G401 (cell line): Measurements from ENCODE around the gene TLL1. TPM values are rescaled to one million over a fixed set of nuclear protein-coding genes. Genes with fewer than 3 reads are reported as not detected.
A peak's percentile ranks its signal among the peaks of the same experiment; 100 is the strongest.

Experiments
- DNase-seq: peaks from one replicate; pipeline ENCODE4 v3.0.0-alpha.2; 2015; ENCODE audit warnings: low spot score
- in situ Hi-C: cut with HindIII; loops from 2 replicates; pipeline ENCODE4 v1.10.0; 2016; ENCODE audit warnings: low sequenced_read_pairs, mixed read lengths
- total RNA-seq: library from RNA; depleted of rRNA; stranded (reverse); fragments of >200 nt; shearing (Covaris generic); gene quantifications from 2 replicates; pipeline ENCODE4 v1.2.3, GENCODE V29; 2014

TLL1 gene
- total RNA-seq, 1 experiment from 2014 or later, result 1.4 TPM

DNA sequence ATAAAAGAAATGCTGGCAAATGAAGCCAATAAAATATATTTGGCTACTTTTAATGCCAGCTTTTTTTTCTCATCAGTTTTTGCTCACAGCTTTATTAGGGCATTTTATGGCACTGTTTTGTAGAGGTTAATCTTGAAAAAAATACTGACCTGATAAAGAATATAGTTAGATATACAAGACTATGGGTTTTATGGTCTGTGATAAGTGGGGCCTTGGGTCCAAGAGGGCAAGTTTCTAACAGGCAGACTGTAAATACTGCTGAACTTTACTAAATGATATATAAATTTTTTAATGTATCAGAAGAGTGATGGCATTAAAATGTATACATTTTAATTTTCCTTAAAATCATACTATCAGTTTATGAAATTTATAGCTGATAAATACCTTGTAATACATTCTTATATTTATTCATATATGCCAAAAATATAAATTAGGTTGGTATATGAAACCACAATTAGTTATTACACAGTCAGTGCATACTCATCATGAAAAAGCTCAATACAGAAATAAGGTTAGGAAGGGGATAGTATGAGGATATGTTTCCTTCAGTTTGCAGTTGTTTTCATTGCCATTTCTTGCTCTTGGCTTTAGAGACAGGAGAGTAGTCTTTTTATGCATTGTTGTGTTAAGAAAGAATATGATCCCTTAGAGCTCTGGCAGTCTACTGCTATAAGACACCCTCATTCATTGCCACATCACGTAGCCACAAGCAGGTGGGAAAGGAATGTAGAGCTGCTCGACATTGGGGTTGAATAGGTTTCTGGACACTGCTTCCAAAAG is 146.6 kb downstream of the TLL1 start:
- DNase-seq, result no peak
- in situ Hi-C loops, result no loop called here

GRCh38 chr4:166021617-166022016 is 148.6 kb downstream of the TLL1 start:
- DNase-seq, result peak; percentile 88
- in situ Hi-C loops, result no loop called here

DNA sequence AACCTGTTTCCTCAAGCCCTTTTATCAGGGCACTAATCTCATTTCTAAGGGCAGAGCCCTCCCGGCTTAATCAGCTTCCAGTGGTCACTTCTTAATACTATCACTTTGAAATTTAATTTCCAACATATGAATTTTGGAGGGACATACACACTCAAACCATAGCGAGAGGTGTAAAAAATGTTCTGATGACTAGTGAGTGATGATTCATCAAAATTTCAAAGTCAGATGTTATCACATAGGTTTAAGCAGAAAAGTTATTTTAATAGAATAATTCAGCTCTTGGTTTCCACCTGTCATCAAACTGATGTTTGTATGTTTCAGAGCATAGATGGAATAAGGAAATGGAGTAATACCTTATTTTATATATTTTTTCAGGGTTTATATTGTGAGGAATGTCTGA is 161.9 kb downstream of the TLL1 start:
- in situ Hi-C loops, result no loop called here
- DNase-seq, result no peak

DNA sequence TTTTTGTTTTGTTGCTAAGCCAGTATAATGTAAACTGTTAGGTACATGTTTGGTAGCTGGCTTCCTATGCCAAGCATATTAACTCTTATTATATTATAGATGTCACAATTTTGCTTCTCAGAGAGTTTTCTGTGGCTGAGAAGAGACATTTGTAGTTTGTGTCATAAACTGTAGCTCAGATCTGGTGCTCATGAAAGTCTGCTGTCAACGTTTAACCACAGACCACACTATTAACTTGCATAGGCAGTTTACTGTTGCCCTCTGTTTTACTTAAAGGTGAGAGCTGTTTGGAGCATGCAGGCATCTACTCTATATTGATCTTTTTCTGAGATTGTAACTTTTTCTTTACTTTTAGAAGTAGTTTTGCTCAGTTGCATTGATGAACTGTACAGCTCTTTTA is 166.8 kb downstream of the TLL1 start:
- no peak for DNase-seq
- in situ Hi-C loops, result no loop called here

DNA sequence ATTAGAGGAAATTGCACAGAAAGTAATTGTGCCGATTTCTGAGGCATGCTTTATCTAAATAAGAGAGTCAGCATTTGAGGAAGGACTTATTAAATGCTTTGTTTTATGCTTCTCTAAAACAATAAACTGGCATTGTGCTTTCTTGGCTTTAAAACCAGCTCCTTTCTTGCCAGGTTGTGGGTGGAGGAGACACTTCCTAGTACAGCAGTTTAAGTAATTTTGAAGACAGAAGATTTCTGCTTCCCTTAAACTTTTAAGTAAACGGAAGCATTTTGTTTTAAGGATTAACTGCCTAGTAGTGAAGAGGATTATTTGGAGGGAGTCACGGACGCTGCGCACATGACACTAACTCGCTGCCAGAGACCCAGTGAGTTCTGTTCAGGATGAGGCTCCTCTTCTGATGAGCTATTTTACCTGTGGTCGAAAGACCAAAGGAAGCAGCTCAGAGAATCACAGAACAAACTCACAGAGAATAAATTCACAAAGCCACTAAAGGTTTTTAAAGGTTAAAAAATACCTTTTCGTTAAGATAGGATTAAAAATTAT is 169.5 kb downstream of the TLL1 start:
- in situ Hi-C loops, result no loop called here
- DNase-seq, result peak; percentile 47

DNA sequence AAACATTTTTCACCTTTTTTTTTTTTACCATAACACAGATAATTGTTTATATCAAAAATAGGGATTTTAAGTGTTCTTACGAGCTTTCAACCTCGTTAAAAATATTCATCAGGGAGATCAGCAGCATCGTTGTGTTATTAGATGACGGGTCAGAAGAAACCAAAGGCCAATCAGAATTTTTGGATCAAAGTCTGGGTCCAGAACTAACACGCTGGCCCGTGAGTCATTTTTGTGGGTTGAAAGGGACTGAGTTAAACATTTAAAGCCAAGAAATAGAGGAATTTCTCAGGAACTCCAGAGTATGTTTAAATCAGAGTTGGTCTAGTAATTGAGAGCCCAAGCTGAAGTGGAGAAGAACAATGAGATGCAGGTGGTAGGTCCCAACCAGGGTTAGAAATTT is 170.8 kb downstream of the TLL1 start:
- in situ Hi-C loops, result no loop called here
- no peak for DNase-seq

DNA sequence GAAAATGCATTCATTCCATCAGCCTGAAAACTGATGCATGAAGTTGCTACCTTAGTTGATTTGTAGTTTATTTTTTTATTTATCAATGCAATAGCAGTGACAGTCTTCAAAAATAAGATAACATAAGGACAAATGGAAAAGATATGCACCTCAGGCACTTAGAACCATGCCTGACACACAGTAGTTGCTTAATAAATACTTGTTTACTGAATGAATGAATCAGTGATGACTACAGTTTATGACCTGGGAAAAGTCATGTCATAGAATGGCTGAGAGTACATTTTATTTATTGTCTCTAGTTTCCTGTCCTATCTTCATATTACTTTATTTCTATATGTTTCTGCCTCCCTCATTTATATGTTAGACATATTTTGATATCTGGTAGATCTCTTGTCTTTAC is 171.8 kb downstream of the TLL1 start:
- DNase-seq, result no peak
- in situ Hi-C loops, result no loop called here

GRCh38 chr4:166045457-166045856 is 172.4 kb downstream of the TLL1 start:
- in situ Hi-C loops, result no loop called here
- DNase-seq, result no peak

DNA sequence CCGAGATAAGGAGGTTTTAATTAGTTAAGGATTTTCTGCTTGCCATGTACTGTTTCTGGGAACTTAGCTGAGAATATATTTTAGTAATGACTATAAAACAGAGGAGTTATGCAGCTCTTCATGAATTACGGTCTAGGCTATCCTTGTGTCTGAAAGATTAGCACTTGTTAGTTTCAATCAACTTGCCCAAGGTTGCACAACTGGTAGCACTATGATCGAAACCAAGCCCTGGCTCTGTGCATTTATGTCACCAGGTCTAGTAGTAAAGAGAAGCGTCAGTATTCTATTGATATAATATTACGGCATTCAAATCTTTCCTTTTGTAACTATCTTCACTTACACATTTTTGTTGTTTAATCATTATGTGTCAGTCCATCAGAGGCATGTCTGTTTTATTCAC is 176.0 kb downstream of the TLL1 start:
- in situ Hi-C loops, result no loop called here
- no peak for DNase-seq

- DNase-seq, result no peak
- in situ Hi-C loops, result no loop called here
These were observed 191.7 kb downstream of the TLL1 start for GRCh38 chr4:166064721-166065120.

DNA sequence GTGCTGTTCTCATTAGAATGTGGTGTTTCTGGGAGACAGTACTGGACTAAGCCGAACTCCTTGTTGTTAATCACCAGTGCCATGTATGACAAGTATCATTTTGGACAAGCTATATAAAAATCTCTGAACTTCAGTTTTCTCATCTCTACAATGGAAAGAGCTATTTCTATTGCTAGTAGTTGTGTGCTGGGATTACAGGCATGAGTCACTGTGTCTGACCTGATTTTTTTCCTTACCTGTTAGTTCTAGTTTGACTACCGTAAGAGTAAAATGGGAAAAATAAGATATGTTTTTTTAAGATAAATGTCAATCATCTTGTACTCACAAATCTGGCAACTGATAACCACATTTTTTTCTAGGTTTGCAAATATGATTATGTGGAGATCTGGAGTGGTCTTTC is 192.3 kb downstream of the TLL1 start:
- in situ Hi-C loops, result no loop called here
- DNase-seq, result no peak

DNA sequence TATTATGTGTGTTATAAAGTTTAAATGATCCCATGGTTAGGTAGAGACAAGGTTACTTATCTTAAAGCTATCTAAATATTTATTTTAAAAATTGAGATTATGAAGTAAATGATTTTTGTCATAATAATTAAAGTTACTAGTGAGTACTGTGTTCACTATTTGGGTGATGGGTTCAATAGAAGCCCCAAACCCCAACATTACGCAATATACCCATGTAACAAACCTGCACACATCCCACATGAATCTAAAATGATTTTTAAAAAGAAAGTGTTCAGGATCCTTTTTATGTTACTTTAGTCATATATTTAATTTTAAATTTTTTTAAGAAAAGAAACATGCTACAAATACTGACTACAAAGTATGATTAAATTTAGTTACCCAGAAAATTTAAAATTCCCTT is 193.9 kb downstream of the TLL1 start:
- in situ Hi-C loops, result no loop called here
- DNase-seq, result no peak

DNA sequence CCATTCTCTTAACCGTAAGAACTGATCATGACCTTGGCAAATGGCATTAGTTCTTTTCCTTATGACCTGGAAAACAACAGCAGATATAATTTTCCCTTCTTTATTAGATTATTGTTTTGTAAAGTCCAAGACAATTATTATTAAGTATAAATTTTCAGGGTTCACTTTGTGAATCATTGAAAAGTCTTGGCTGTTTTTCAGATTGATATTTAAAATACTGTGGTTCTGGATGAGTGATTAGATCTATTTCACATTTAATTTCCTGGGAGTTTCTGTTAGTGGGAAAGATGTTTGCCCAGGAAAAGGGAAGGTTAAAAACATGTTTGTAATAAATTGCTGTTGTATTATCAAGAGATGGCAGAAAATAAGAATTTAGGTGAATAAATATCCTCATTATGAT is 194.9 kb downstream of the TLL1 start:
- no peak for DNase-seq
- in situ Hi-C loops, result no loop called here

GRCh38 chr4:166073783-166074182 is 200.7 kb downstream of the TLL1 start:
- no peak for DNase-seq
- in situ Hi-C loops, result no loop called here

- in situ Hi-C loops, result no loop called here
- DNase-seq, result no peak
These were observed 202.6 kb downstream of the TLL1 start for GRCh38 chr4:166075599-166075998.

GRCh38 chr4:166077782-166078181 is 204.7 kb downstream of the TLL1 start:
- DNase-seq, result no peak
- in situ Hi-C loops, result no loop called here

- in situ Hi-C loops, result no loop called here
These were observed 205.3 kb downstream of the TLL1 start for GRCh38 chr4:166078383-166078782.

GRCh38 chr4:166078955-166079354 is 205.9 kb downstream of the TLL1 start:
- DNase-seq, result no peak
- in situ Hi-C loops, result no loop called here

More at GRCh38 chr4:166078383-166078782, 205.3 kb downstream of the TLL1 start:
- DNase-seq, result no peak

DNA sequence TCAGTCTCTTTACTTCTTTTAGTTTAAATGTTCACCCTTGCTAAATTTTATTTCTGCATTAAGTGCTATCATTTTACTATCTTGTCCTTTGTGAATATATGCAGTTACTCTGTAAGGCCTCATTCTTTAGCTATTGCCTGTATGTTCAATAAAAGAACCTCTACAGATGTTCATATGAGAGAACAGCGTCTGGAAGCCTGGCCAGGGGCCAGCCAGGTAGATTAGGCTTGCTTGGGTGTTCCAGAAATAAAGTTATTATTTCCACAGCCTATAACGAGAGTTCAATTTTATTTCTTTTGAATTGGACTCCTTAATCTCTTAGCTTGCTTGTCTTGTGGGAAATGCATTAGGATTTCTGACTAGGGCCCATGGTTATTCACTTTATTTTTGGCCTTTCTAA is 214.5 kb downstream of the TLL1 start:
- no peak for DNase-seq
- in situ Hi-C loops, result no loop called here

DNA sequence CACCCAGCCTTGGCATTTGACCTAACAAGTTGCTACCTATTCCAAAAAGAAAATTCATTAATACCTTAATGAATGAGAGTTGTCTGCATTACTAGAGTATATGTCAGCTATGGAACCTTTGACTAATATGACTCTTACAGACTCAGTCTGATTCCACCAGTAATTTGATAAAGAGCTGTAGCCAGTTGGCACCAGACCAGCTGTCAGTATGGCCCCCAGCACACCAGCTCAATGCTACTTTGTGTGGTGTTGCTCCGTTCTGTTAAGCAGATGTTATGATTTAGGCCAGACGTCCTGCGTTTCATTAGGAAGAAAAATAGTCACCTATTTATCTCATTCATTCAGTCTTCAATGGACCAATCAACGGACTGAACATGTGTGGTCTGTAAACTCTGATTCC is 215.5 kb downstream of the TLL1 start:
- in situ Hi-C loops, result no loop called here
- DNase-seq, result no peak

- peak; percentile 53 for DNase-seq
- in situ Hi-C loops, result no loop called here
These were observed 218.1 kb downstream of the TLL1 start for GRCh38 chr4:166091146-166091545.
